GM23248 (cell line): ENCODE measurements around the gene SEC24B.

ENCODE experiments used
- EZH2 ChIP-seq: fragments of 200-600 bp; sonication (generic); IDR thresholded peaks from 2 replicates; pipeline ENCODE4 v1.6.1; 2018; ENCODE audit warnings: antibody characterized with exemption, mild to moderate bottlenecking; ENCODE audit not compliant: insufficient read depth, poor library complexity, severe bottlenecking
- EZH2phosphoT487 ChIP-seq: fragments of 200-600 bp; sonication (generic); IDR thresholded peaks from 2 replicates; pipeline ENCODE4 v1.6.1; 2018; ENCODE audit warnings: antibody characterized with exemption, moderate library complexity, mild to moderate bottlenecking, low read depth; ENCODE audit not compliant: insufficient read depth

GRCh38 chr4:109499513-109499912 lies 65.9 kb downstream of the SEC24B start:
- TF ChIP-seq EZH2 (no peak), EZH2phosphoT487 (no peak)
